HEK293T (cell line): ENCODE results near the gene PI16.

Experiments used
- ARNT ChIP-seq: fragments of 450-650 bp; IDR thresholded peaks from 2 replicates; pipeline ENCODE4 v1.6.1; 2017; ENCODE audit warnings: mild to moderate bottlenecking
- BHLHE40 ChIP-seq: fragments of 450-650 bp; IDR thresholded peaks from 2 replicates; pipeline ENCODE4 v1.6.1; 2016; ENCODE audit warnings: mild to moderate bottlenecking, moderate library complexity, borderline replicate concordance
- CTBP1 ChIP-seq: fragments of 450-650 bp; IDR thresholded peaks from 2 replicates; pipeline ENCODE4 v1.6.1; 2016; ENCODE audit warnings: borderline replicate concordance
- ELF4 ChIP-seq: fragments of 450-650 bp; IDR thresholded peaks from 2 replicates; pipeline ENCODE4 v1.6.1; 2017; ENCODE audit warnings: antibody characterized with exemption
- FOXA1 ChIP-seq: fragments of 450-650 bp; IDR thresholded peaks from 2 replicates; pipeline ENCODE4 v1.6.1; 2016; ENCODE audit warnings: mild to moderate bottlenecking
- FOXK2 ChIP-seq: fragments of 450-650 bp; IDR thresholded peaks from 2 replicates; pipeline ENCODE4 v1.6.1; 2016; ENCODE audit warnings: mild to moderate bottlenecking
- FOXM1 ChIP-seq: fragments of 450-650 bp; IDR thresholded peaks from 2 replicates; pipeline ENCODE4 v1.6.1; 2017; ENCODE audit warnings: mild to moderate bottlenecking, borderline replicate concordance
- HDGF ChIP-seq: fragments of 450-650 bp; IDR thresholded peaks from 2 replicates; pipeline ENCODE4 v1.6.1; 2017; ENCODE audit warnings: antibody characterized with exemption, borderline replicate concordance
- LEF1 ChIP-seq: fragments of 450-650 bp; IDR thresholded peaks from 2 replicates; pipeline ENCODE4 v1.6.1; 2017; ENCODE audit warnings: mild to moderate bottlenecking, borderline replicate concordance
- NFRKB ChIP-seq: fragments of 450-650 bp; IDR thresholded peaks from 2 replicates; pipeline ENCODE4 v1.6.1; 2016; ENCODE audit warnings: mild to moderate bottlenecking, moderate library complexity
- SP1 ChIP-seq: fragments of 450-650 bp; IDR thresholded peaks from 2 replicates; pipeline ENCODE4 v1.6.1; 2017
- SUZ12 ChIP-seq: fragments of 450-650 bp; IDR thresholded peaks from 2 replicates; pipeline ENCODE4 v1.6.1; 2016; ENCODE audit warnings: mild to moderate bottlenecking
- TARDBP ChIP-seq: fragments of 450-650 bp; IDR thresholded peaks from 2 replicates; pipeline ENCODE4 v1.6.1; 2016
- TF ChIP-seq, protein P1 (sequence below): fragments of 450-650 bp; IDR thresholded peaks from 2 replicates; pipeline ENCODE4 v1.6.1; 2016

GRCh38 chr6:36976007-36976264 lies 21.4 kb downstream of the PI16 start:
- TF ChIP-seq ELF4 (no peak), FOXM1 (no peak), FOXK2 (no peak), LEF1 (no peak), SP1 (no peak), TARDBP (no peak), BHLHE40 (no peak), NFRKB (no peak), CTBP1 (no peak), ARNT (no peak), FOXA1 (no peak), SUZ12 (no peak), HDGF (no peak)
- TF ChIP-seq, protein P1, sequence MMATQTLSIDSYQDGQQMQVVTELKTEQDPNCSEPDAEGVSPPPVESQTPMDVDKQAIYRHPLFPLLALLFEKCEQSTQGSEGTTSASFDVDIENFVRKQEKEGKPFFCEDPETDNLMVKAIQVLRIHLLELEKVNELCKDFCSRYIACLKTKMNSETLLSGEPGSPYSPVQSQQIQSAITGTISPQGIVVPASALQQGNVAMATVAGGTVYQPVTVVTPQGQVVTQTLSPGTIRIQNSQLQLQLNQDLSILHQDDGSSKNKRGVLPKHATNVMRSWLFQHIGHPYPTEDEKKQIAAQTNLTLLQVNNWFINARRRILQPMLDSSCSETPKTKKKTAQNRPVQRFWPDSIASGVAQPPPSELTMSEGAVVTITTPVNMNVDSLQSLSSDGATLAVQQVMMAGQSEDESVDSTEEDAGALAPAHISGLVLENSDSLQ = no peak
